D721Med (cell line): ENCODE results near the gene SYNM.

ENCODE experiments used
- DNase-seq: peaks from one replicate; pipeline ENCODE4 v3.0.0; 2011; ENCODE audit warnings: low spot score; ENCODE audit not compliant: insufficient read length
- FAIRE-seq: peaks from 2 replicates; lab custom pipeline; 2011; peaks lifted over from hg19 to GRCh38; lab: Jason Lieb, UNC
- TF ChIP-seq, protein P1 (sequence below): IDR thresholded peaks from 2 replicates; pipeline ENCODE4 v1.5.1; 2012; ENCODE audit warnings: mild to moderate bottlenecking, control low read depth; ENCODE audit not compliant: insufficient read depth; ENCODE audit errors: missing control alignments

The SYNM gene

DNA sequence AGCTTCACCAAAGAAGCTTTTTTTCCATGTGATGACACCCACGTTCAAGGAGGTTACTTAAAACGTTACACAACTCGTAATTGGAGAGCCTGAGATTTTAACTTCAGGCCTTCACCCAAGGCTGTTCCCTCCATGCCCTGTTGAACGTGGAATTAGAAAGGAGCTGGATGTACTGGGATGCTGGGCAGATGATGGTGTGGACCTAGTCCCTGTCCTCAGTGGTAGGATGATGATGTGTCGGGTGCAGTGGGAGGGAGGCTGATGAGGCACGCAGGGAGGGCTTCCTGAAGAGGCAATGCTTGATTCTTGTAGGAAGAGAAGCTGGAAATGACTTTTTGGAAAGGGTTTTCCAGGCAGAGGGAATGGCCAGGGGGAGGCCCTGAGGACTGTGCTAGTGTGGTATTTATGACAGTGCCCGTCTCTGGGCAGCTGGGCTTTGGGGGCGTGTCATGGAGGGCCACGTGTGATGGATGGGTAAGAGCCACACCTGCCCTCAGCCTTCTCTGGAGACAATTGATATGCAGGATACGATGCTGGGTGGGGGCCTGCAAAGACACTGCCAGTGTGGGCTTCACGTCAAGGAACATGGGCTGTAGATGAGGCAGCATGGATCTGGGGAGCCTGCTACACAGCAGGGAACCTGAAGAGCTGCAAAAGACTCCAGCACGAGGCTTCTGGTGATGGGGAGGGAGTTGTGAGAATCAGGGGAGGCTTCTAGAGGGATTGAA, 15.3 kb downstream of the SYNM start:
- no peak for DNase-seq
- TF ChIP-seq, protein P1, sequence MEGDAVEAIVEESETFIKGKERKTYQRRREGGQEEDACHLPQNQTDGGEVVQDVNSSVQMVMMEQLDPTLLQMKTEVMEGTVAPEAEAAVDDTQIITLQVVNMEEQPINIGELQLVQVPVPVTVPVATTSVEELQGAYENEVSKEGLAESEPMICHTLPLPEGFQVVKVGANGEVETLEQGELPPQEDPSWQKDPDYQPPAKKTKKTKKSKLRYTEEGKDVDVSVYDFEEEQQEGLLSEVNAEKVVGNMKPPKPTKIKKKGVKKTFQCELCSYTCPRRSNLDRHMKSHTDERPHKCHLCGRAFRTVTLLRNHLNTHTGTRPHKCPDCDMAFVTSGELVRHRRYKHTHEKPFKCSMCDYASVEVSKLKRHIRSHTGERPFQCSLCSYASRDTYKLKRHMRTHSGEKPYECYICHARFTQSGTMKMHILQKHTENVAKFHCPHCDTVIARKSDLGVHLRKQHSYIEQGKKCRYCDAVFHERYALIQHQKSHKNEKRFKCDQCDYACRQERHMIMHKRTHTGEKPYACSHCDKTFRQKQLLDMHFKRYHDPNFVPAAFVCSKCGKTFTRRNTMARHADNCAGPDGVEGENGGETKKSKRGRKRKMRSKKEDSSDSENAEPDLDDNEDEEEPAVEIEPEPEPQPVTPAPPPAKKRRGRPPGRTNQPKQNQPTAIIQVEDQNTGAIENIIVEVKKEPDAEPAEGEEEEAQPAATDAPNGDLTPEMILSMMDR = no peak
- no peak for FAIRE-seq

DNA sequence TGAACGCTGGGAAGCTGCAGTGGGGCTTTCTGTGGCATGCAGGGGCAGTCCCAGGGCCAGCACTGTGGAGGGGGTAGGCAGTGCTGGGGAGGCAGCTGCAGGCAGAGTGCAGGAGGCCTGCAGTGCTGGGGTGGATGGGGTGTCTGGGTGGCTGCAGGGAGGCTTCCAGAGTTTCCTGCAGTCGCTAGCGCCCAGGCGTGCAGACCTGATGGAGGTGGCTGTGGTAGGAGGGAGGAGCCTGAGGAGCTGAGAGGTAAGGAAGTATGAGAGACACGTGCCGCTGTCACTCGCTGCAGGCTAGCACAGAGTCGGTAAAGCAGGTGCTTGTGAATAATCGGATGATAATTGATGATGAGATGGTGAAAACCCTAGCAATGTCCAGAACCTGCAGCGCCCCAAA, 16.3 kb downstream of the SYNM start:
- DNase-seq (no peak), FAIRE-seq (no peak)
- TF ChIP-seq, protein P1 = no peak

DNA sequence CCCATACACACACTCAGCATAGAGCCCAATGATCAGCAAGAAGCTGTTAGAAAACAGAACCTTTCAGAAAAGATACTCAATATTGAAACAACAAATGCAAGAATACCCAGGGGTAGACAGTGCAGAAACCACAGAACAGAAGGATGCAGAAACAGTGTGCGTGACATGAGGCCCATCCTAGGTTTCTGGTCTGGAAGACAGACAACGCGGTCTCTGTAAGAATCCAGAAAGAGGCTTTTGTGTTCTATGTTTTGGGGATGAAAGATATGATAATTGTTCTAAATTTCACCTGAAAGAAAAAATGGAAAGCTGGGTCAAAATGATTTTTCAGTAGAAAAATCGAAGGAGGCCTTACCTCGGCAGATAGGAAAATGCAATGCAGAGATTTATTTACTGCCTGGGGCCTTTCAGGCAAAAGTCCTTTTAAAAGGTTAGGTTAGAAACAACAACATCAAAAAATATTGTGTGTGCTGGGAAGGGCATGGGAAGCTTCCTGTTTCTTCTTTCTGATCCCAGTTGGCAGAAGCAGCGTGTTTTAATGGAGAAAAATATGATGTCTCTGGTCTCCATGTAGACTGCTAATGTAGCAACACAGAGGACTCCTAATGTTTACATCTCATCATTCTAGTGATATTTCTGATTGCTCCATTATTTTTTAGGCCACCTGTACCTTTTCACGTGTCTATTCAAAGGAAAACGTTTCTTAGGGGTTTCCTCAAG, 17.0 kb downstream of the SYNM start:
- TF ChIP-seq, protein P1 = no peak
- DNase-seq (no peak), FAIRE-seq (no peak)

DNA sequence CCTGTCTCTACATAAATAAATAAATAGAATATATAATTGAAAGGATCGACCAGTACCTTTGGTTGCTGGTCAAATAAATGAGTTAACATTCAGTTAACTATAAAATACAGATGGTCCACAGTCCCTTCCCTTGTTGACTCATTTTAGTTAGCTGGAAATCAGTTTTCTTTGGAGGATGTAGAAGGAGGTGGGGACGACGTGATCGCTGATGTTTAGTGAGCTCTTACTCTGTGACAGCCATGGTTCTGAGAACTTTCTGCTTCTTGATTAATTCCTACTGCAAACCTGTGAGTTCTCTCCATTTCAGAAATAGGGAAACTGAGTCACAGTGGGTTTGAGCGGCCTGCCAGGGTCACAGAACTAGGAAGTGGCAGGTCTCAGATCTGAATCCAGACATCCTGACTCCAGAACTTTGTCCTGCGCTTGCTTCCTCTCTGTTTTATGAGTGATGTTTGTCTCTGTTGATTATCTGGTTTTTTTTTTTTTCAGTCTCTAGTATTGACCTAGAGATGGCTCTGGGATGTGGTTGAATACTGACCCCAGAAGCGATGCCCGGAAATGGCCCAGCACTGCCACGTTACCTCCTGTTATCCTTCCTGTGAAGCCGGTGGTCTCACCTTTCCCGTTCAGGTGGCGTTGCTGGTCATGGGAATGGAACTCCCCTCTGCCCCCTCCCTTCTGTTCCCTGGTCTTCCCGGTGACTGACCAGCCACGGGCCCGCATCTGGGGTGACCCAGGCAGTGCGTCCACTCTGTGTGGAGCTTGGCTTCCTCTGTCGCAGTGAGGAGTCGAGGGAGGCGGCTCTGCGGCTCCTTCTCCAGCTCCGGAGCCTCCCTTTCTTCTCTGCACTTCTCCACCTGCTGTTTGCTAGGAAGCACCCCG, 18.2 kb downstream of the SYNM start:
- TF ChIP-seq, protein P1 = no peak
- FAIRE-seq (no peak), DNase-seq (no peak)

DNA sequence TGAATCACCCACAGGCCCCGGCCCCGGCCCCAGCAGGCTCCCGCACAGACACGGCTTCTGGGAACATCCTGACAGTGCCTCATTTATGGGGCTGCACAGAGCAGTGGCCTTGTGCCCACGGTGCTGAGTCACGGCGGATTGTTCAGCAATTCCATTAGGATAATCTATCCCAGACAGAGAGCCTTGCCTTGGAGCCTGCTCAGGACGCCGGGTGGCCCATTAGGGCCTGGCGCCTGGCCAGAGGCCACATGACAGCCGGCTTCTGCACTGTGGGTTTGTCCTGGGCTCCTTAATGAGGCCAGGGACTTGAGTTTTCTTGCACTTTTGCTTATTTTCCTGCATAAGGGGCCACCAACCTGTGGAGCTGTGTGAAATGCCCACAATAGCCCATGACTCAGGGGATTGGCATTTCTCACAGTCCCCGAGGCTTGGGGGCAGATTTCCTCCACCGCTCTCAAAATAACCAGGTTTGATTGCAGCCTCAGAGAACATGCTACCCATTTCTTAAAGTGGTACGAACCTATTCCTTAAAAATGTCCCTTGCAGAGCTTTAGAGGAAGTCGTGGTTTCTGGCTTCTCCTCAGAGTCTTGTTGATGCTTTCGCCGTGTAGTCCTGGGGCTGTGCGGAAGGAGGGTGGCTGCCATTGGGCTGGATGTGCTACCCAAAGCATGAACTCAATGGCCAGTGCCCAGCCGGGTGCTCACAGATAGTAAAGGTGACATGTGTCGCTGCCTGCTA, 19.0 kb downstream of the SYNM start:
- TF ChIP-seq, protein P1 = no peak
- no peak for FAIRE-seq
- DNase-seq = no peak

DNA sequence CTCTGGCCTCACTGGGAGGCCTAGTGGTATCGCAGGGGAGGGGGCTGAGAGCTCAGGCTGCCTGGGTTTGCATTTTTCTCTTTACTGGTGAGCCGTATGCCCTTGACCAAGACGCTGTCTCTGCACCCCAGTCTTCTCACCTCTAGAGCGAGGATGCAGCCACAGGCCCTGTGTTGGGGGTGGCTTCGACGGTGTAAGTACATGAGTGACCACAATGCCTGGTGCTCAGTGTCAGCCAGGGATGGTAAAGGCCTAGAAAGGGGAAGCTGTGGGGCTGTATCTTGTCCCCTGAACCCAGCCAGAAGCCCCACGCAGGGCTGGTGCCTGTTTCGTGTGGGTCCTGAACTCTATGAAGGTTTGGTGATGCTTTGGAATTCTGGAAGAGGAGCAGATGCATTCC, 19.8 kb downstream of the SYNM start:
- TF ChIP-seq, protein P1 = no peak
- FAIRE-seq (no peak), DNase-seq (no peak)
